HG03280 (cell line): ENCODE measurements around the gene BCL2L13.
"Not testable (repeated sequence)": the region's sequence is repeated elsewhere in the genome, so short reads cannot be mapped to it uniquely, and the experiment has no call there.

Source experiments
- ATAC-seq: cut with Tn5 transposase; IDR thresholded peaks from one replicate; pipeline ENCODE4 v1.9.1; 2021; ENCODE audit warnings: mild to moderate bottlenecking, moderate library complexity; ENCODE audit not compliant: unreplicated experiment

Gene BCL2L13

DNA sequence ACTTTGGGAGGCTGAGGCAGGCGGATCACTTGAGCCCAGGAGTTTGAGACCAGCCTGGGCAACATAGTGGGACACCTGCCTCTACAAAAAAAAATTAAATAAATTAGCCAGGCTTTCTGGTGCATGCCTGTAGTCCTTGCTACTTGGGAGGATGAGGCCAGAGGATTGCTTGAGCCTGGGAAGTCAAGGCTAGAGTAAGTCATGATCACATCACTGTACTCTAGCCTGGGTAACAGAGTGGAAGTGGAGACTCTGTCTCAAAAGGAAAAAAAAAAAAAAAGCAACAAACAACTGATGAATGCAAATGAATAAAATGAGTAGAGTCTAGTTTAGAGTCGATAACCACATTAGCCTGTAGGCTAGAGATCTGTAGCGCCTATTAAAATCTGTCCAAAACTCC, 3.9 kb upstream of the BCL2L13 start:
- no peak for ATAC-seq

DNA sequence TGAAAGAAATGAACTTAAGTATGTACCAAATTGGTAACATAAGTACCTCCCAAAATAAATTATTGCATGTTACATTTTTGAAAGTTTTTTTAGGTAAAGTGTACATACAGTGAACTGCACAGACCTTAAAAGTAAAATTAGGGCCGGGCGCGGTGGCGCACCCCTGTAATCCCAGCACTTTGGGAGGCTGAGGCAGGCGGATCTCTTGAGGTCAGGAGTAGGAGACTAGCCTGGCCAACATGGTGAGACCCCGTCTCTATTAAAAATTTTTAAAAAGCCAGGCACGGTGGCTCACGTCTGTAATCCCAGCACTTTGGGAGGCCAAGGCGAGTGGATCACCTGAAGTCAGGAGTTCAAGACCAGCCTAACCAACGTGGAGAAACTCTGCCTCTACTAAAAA, 1.7 kb upstream of the BCL2L13 start:
- ATAC-seq: not testable (repeated sequence)

DNA sequence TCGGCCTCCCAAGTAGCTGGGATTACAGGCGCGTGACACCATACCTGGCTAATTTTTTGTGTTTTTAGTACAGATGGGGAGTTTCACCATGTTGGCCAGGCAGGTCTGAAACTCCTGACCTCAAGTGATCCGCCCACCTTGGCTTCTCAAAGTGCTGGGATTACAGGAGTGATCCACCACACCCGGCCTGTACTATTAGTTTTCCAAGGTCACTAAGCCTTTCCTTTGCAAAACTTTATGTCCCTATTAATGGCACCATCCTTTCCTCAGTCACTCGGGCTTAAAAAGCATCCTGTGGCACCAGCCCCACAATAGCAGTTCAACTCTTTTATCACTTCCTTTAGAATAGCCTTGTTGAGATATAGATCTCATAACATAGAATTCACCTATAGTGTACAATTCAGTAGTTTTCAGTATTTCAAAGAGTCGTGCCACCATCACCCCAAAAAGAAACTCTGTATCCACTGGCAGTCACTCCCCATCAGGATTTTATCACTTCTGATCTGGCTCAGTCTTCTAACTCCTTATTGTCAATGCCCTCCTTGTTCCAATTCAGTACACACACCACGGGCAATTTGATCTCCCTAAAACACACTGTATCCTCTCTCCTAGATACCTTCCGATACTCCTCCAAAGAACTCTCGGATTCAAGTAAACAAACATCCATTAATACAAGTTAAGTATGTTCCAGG, 921 bp upstream of the BCL2L13 start:
- no peak for ATAC-seq

DNA sequence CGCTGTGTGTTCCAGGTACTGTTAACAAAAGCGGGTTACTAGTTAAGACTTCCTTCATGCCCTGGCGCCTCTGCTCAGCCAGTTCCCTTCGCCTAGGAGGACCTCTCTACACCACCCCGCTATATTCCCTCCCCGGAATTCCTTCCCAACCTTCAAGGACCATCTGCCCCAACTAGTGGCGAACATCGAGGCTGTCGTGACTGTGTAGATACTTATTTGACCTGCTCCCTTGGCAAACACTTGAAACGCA, 450 bp upstream of the BCL2L13 start:
- peak; percentile 10 for ATAC-seq

DNA sequence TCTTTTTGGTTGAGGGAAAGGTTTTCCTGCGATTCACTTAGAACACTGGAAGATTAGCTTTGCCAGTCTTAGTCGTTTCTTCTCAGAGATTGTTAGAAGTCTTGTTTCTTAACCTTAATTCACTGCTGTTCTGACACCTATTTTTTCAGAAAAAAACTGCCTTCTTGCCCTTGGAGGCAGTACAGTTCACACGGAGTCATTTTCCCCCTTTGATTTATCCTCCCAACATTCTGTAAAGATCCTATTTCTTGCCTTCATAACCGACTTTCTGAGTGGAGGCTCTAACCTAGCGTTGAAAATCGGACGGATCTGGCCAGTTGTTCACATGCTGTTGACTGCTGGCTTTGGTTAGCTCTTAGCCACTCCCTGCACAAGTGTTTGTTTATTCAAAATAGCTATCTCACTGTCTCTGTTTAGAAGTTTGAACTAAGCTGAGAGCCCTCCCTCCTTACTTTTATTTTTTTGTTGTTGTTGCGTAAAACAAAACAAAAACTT, 737 bp downstream of the BCL2L13 start:
- ATAC-seq: no peak

DNA sequence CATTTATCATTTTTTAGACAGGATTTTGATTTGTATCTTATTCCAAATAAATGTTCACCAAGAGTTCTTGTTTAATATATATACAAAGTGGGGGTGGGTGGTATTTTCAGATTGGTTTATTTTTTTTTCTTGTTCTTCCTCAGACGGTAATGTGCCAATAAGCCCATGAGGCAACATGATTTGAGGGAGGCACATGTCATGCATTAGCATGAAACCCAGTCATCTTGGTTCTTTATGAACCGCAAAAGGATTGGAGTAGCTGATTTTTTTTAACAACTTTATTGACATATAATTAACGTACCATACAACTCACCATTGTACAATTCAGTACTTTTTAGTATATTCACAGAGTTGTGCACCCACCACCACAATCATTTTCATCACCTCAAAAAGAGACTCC, 2.7 kb downstream of the BCL2L13 start:
- ATAC-seq: no peak

DNA sequence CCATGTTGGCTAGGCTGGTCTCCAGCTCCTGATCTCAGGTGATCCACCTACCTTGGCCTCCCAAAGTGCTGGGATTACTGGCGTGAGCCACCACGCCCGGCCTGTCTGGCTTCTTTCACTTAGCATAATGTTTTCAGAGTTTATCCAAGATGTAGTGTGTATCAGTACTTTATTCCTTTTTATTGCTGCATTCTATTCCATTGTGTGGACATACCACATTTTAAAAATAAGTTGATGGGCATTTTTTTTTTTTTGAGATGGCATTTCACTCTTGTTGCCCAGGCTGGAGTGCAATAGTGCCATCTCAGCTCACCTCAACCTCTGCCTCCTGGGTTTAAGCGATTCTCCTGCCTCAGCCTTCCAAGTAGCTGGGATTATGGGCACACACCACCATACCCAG, 3.8 kb downstream of the BCL2L13 start:
- ATAC-seq: not testable (repeated sequence)

DNA sequence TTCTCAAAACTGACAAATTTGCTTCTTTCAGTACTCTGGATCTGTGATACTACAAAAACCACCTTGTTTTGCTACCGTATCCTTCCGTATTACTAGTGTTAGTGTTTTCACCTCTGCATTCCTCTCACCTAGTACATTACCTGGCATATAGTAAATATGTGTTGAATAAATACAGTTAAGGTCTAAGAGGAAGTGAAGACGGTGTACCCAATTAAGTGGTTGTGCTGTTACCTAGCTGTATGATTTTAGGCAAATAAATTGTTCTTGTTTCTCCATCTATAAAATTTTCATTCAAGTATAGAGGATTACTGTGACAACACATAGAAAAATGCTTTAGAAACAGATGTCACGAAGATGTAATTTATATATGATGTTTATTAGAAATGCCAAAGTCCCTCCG, 8.9 kb downstream of the BCL2L13 start:
- no peak for ATAC-seq

DNA sequence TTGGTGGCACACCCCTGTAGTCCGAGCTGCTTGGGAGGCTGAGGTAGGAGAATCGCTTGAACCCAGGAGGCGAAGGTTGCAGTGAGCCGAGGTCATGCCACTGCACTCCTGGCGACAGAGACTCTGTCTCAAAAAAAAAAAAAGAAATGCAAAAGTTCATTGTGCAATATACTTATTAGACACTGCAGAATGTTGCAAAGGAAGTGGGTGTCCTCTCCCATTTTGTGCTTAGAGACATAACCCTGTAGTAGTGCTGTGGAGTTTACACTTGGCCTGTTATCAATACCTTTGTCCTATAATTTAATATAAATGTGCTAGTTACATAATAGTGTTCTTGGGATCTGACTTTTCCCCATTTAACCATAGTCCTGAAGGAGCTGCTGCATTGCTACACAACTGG, 9.4 kb downstream of the BCL2L13 start:
- ATAC-seq: no peak

DNA sequence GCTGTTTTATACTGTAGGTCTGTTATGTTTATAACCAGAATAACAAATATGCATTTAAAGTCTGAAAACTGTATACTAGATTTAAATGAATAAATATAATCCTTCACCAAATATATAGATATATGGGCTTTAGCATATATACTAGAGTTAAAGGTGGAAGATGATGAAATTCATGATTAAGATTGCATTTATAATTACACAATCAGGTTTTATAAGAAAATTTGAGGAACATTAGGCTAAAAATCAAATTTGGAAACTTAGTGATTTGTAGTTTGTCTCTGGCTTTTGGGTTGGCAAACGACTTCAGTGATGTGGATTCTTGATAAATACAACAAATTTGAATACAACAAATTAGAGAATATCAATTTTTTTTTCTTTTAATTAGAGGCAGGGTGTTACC, 10.0 kb downstream of the BCL2L13 start:
- no peak for ATAC-seq

DNA sequence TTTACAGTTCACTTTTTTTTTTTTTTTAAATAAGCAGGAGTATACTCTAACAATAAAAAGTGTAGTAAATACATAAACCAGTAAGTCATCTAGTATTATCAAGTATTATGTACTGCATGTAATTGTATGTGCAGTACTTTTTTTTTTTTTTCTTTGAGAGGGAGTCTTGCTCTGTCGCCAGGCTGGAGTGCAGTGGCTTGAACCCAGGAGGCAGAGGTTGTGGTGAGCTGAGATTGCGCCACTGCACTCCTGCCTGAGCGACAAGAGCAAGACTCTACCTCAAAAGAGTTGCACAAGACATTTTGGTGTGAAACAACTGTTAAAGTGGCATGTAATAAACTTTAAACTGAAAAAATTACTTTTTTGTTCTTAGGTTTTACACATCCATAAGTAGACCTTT, 16.7 kb downstream of the BCL2L13 start:
- ATAC-seq: no peak

DNA sequence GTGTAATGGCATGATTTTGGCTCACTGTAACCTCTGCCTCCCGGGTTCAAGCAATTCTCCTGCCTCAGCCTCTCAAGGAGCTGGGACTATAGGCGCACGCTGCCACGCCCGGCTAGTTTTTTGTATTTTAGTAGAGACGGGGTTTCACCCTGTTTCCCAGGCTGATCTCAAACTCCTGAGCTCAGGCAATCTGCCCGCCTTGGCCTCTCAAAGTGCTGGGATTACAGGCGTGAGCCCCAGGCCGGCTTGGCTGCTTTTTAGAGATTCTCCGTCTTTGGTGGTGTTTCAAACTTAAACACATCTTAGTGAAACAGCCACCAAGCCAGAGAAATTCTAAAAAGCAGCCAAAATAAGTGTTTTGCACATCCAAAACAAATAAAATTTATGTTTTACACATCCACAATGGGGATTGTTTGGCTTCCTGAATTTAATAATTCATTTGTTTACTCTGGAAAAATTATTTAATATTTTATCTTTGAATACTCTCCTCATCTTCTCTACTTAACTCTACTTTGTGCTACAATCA, 18.4 kb downstream of the BCL2L13 start:
- no peak for ATAC-seq

DNA sequence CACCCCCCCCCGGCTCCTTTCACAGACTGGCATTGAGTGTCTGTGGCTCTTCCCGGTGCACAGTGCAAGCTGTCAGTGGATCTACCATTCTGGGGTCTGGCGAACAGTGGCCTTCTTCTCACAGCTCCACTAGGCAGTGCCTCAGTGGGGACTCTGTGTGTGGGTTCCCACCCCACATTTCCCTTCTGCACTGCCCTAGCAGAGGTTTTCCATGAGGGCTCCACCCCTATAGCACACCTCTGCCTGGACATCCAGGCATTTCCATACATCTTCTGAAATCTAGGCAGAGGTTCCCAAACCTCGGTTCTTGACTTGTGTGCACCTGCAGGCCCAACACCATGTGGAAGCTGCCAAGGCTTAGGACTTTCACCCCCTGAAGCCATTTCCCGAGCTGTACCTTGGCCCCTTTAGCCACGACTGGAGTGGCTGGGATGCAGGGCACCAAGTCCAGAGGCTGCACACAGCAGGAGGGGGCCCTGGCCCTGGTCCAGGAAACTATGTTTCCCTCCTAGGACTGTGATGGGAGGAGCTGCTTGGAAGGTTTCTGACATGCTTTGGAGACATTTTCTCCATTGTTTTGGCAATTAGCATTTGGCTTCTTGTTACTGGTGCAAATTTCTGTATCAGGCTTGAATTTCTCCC, 26.0 kb downstream of the BCL2L13 start:
- no peak for ATAC-seq

DNA sequence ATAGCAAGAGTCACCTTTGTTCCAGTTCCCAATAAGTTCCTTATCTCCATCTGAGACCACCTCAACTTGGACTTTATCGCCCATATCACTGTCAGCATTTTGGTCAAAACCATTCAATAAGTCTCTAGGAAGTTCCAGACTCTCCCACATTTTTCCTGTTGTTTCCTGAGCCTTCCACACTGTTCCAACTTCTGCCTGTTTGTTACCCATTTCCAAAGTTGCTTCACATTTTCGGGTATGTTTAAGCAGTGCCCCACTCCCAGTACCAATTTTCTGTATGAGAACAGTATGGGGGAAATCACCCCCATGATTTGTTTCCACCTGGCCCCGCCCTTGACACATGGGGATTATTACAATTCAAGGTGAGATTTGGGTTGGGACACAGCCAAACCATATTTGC, 26.7 kb downstream of the BCL2L13 start:
- no peak for ATAC-seq

DNA sequence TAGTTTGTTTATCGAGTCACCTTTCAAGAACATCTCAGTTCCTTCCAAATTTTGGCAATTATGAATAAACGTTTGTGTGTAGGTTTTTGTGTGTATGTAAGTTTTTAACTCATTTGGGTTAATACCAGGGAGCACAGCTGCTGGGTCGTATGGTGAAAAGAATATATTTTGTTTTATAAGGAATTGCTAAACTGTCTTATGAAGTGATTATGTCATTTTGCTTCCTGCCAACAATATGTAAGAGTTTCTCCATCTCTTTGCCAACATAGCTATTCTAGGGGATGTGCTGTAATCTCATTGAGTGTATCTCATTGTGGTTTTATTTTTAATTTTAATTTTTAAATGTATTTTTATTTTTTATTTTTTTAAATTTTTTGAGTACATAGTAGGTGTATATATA, 27.3 kb downstream of the BCL2L13 start:
- ATAC-seq: no peak

DNA sequence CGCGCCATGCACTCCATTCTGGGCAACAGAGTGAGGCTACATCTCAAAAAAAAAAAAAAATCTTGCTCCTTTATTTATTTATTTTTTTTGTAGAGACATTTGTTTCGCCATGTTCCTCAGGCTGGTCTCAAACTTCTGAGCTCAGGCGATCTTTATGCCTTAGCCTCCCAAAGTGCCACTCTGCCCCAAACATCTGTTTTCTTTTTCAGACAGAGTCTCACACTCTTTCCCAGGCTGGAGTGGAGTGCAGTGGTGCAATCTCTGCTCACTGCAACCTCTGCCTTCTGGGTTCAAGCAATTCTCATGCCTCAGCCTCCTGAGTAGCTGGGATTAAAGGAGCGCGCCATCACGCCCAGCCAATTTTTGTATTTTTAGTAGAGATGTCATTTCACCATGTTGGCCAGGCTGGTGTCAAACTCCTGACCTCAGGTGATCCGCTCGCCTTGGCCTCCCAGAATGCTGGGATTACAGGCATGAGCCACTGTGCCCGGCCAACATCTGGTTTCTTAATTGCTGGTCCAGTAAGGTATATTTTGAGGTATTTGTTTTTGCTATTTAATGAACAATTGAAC, 33.0 kb downstream of the BCL2L13 start:
- ATAC-seq: not testable (repeated sequence)

DNA sequence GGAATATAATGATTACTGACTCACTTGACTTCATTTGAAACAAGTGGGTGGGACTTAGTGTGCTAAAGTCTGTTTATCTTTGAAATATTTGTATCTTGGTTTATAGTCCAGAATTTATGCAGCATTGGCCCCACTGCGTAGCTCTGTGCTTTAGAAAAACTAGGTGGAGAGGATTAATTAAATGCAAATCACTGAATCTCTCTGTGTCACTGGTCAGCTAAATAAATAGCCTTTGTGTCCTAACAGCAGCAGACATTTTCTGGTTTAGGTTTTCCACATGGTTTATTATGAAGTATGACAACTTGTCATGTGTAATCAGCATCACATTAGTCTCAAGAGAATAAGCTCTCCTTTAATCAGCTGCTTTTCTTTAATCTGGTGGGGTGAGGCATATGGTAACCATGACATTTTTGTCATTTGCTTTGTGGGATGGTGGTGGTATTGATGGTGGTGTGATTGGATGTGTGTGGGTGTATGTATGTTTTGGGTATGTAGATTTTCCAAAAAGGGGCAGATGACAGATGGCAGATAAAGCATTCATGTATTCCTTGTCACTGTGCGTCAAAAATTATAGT, 33.9 kb downstream of the BCL2L13 start:
- ATAC-seq: no peak

DNA sequence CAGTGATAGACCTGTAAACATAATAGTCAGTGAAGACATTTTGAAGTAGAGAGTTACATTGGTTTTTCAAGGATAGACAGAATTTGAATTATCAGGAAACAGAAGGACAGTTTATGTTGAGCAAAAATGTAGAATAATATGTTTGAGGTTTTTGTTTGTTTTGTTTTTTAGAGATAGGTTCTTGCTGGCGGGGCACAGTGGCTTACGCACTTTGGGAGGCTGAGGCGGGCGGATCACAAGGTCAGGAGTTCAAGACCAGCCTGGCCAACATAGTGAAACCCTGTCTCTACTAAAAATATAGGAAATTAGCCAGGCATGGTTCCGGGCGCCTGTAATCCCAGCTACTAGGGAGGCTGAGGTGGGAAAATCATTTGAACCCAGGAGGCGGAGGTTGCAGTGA, 35.6 kb downstream of the BCL2L13 start:
- ATAC-seq: no peak

DNA sequence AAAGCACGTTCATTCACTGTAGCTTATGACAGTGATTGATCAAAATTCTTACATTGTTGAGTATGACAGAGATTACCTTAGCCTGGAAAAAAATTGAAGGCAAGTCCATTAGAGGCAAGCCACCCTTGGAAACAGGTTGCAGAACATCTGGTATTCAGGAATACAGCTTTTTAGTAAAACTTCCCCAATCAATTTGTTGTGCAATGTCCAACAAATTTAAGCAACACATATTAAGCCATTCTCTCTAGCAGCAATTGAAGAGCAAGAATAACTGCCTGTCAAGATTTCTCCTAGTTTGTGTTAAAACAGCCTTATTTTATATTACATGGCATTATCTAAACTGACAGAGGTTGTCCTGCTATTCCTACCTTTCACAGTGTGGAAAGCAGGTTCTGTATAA, 37.0 kb downstream of the BCL2L13 start:
- ATAC-seq: no peak

DNA sequence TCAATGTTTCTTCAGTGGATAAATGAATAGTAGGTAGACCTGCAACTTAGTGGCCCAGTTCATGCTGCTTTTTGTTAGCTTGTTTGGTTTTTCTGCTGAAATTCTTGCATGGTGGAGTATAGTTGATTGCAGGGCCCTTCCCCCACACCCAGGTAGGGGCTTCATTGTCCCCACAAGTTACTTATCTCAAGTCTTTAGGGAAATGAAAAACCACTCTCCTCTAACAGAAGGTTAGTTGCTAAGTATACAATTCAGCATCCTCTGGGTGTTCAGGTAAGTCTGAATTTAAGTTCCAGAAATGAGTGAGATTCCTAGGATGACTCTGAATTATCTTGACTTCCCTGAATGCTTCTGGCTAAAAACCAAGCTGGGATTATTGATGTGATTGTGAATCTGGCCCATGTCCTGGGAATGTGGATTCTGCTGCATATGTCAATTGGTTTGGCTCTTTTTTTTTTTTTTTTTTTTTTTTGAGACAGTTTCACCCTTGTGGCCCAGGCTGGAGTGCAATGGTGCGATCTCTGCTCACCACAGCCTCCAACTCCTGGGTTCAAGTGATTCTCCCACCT, 40.3 kb downstream of the BCL2L13 start:
- ATAC-seq: no peak

DNA sequence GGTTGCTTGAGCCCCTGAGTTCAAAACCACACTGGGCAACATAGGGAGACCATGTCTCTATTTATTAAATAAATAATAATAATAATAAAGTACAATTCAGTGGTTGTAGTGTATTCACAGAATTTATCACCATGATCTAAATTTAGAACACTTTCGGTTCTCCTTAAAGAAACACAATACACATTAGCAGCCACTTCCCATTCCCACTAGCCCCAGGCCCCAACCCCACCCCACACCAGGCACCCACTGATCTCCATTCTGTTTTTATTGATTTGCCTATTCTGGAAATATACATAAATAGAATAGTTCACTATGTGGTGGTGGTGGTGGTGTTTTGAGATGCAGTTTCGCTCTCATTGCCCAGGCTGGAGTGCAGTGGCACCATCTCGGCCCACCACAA, 45.7 kb downstream of the BCL2L13 start:
- no peak for ATAC-seq

DNA sequence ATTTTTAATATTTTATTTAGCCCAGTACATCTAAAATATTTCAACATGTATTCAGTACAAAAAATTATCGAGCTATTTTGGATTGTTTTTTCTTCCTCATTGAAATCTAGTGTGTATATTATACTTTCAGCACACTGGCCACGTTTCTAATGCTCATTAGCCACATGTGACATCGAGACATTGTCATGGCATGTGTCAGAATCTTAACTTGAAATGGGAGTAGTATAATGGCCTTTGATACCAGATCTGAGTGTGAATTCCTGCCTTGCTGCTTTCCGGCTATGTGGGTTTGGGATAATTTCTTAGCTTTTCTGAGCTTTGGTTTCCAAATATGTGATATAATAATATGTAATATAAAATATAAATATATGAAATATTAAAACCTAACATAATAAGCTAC, 54.3 kb downstream of the BCL2L13 start:
- no peak for ATAC-seq
